ENCODE data around the gene YBEY. TPM values are rescaled to one million over a fixed set of nuclear protein-coding genes. Genes with fewer than 3 reads are reported as not detected.
A peak's percentile ranks its signal among the peaks of the same experiment; 100 is the strongest.
"Not testable (repeated sequence)": the region's sequence is repeated elsewhere in the genome, so short reads cannot be mapped to it uniquely, and the experiment has no call there.

YBEY gene, protein sequence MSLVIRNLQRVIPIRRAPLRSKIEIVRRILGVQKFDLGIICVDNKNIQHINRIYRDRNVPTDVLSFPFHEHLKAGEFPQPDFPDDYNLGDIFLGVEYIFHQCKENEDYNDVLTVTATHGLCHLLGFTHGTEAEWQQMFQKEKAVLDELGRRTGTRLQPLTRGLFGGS
- total RNA-seq (2014; rRNA removed) (38.2 and 39.0 TPM in 2 replicates), Bru-seq, nascent RNA (percentile 65 among the genes with signal in this experiment), BruChase-seq, experiment 1, labeled RNA remaining after a 6-hour chase (percentile 70 among the genes with signal in this experiment), BruChase-seq, experiment 2, labeled RNA remaining after a 2-hour chase (percentile 69 among the genes with signal in this experiment)
- long read RNA-seq, transcript YBEY-206 (5 exons, 744 nt) = major isoform, 19 of 67 reads
- long read RNA-seq, partial matches to known transcripts = 30 of 67 reads
- long read RNA-seq, other reads (novel, unspliced or antisense) = 12 of 67 reads

DNA sequence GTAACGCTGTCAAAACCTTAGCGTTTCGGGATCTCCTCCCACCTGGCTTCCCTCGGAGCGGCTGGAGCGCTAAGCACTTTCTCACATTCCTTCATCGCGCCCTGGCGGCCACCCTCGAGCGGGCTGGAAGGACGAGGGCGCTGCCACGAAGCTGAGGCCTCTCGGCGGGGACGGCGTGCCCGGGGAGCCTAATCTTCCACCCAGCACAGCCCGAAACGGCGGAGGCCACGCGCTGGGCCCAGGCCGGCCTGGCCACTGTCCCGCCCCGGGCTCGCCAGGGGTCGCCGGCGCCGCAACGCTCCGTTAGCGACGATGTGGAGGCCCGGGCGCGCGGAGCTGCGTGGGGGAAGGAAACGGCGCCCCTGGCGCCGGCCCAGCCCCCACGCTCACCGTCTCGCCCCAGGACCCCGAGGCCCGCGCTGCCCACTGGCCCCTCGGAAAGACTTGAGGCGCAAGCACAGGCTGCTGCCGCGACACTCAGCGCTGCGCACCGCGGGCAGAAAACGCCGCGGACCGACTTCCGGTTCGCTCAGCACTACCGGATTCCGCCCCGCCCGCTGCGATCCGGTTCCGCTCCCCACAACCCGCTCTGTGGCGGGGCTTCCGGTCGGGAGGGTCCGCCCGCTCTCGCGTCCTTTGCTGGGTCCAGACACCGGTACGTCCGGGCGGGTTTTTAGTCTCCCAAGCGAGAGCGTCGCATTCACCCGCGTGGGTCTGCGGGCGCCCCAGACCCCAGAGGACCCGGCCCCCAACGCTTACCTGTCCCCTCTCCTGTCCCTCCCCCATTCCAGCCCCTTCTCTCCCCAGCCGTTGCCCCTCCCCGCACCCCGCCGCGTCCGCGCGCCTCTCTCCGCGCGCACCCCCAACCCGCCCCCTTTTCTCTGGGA, at the start of gene YBEY:
Gene YBEY (plus strand): TSS at position 582 of the 887 bp plus-strand sequence. CDS start 572 bp downstream, outside the sequence.
- ChIA-PET POLR2A (ENCODE audit: unreplicated experiment) (no interaction called here), CTCF (interaction anchor here (0.6 to 1.5 kb wide), 3 partner anchors 16 to 143 kb away, joined by 3 read pairs; a partner anchor contains a TSS)
- Histone ChIP-seq H2AFZ (ENCODE audit: low read length) (peak within 1 kb of the TSS; percentile 66), H3K9me2 (replicated peaks; ENCODE audit: low read length) (no peaks in the 10 kb centered on the region), H3K36me3 (ENCODE audit: low read depth, low read length) (peaks cover 8% of the 10 kb centered on the region), H3K4me3 (ENCODE audit: low read length) (peak within 1 kb of the TSS; percentile 75), H3K4me2 (ENCODE audit: low read length) (peak within 1 kb of the TSS; percentile 84), H3K4me1 (ENCODE audit: insufficient read depth, low read length) (peaks cover 30% of the 10 kb centered on the region), H3K79me2 (ENCODE audit: low read length) (peaks cover 55% of the 10 kb centered on the region), H3K27me3 (ENCODE audit: low read length) (no peaks in the 10 kb centered on the region), H4K20me1 (ENCODE audit: low read length) (no peaks in the 10 kb centered on the region), H3K9me3 (ENCODE audit: low read length) (no peaks in the 10 kb centered on the region), H3F3A (ENCODE audit: low read length, unreplicated experiment) (no peaks in the 10 kb centered on the region), H3K9ac (ENCODE audit: low read length) (peak within 1 kb of the TSS; percentile 94), H3K27ac (ENCODE audit: low read length) (peak within 1 kb of the TSS; percentile 84)
- BruUV-seq (replicated peaks) = no TSS peak
- ATAC-seq (peak; percentile 90), DNase-seq (peak; percentile 92)
- TF ChIP-seq, protein P1, sequence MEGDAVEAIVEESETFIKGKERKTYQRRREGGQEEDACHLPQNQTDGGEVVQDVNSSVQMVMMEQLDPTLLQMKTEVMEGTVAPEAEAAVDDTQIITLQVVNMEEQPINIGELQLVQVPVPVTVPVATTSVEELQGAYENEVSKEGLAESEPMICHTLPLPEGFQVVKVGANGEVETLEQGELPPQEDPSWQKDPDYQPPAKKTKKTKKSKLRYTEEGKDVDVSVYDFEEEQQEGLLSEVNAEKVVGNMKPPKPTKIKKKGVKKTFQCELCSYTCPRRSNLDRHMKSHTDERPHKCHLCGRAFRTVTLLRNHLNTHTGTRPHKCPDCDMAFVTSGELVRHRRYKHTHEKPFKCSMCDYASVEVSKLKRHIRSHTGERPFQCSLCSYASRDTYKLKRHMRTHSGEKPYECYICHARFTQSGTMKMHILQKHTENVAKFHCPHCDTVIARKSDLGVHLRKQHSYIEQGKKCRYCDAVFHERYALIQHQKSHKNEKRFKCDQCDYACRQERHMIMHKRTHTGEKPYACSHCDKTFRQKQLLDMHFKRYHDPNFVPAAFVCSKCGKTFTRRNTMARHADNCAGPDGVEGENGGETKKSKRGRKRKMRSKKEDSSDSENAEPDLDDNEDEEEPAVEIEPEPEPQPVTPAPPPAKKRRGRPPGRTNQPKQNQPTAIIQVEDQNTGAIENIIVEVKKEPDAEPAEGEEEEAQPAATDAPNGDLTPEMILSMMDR (conservative IDR thresholded peaks at IDR 0.05; ENCODE audit: low read depth, low read length) = peak; percentile 46; the same call in 1 of the 2 replicates
- no peak for TF ChIP-seq EZH2 (IDR thresholded peaks at IDR 0.05; ENCODE audit: low read length, unreplicated experiment)
- no peak for TF ChIP-seq EZH2phosphoT487 (IDR thresholded peaks at IDR 0.05; ENCODE audit: borderline replicate concordance, low read length)
- intact Hi-C loops (cut with micrococcal nuclease) = loop anchor here (1.0 to 5.0 kb wide), 3 partner anchors 37 to 139 kb away; partner anchors contain the start of gene C21orf58

DNA sequence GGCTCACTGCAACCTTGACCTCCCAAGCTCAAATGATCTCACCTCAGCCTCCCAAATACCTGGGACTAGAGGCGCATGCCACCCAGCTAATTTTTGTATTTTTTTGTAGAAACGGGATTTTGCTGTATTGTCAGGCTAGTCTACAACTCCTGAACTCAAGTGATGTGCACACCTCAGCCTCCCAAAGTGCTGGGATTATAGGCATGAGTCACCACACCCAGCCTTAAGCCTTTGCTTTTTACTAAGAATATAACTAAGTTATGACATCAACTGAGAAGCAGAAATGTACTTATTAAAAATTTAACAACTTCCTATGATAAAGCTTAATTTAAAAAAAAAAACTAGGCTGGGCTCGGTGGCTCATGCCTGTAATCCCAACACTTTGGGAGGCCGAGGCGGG, 48.7 kb upstream of the YBEY start:
- no peaks in the 10 kb centered on the region for H4K20me1 ChIP-seq (ENCODE audit: low read length)
- no peak overlapping the region for H3K9ac ChIP-seq (ENCODE audit: low read length)
- no peaks in the 10 kb centered on the region for H3K79me2 ChIP-seq (ENCODE audit: low read length)
- no peak overlapping the region for H2AFZ ChIP-seq (ENCODE audit: low read length)
- TF ChIP-seq EZH2 (IDR thresholded peaks at IDR 0.05; ENCODE audit: low read length, unreplicated experiment) = no peak
- no peaks in the 10 kb centered on the region for H3K9me3 ChIP-seq (ENCODE audit: low read length)
- no peaks in the 10 kb centered on the region for H3K27me3 ChIP-seq (ENCODE audit: low read length)
- H3K4me1 ChIP-seq (ENCODE audit: insufficient read depth, low read length) = no peaks in the 10 kb centered on the region
- H3K4me2 ChIP-seq (ENCODE audit: low read length) = no peak overlapping the region
- H3K36me3 ChIP-seq (ENCODE audit: low read depth, low read length) = peaks cover 62% of the 10 kb centered on the region
- POLR2A ChIA-PET (ENCODE audit: unreplicated experiment) = no interaction called here
- no peaks in the 10 kb centered on the region for H3F3A ChIP-seq (ENCODE audit: low read length, unreplicated experiment)
- BruUV-seq (replicated peaks) = no TSS peak
- intact Hi-C loops (cut with micrococcal nuclease) = no loop called here
- H3K27ac ChIP-seq (ENCODE audit: low read length) = no peak overlapping the region
- H3K4me3 ChIP-seq (ENCODE audit: low read length) = no peak overlapping the region
- CTCF ChIA-PET = no interaction called here
- H3K9me2 ChIP-seq (replicated peaks; ENCODE audit: low read length) = no peaks in the 10 kb centered on the region
- DNase-seq (no peak), ATAC-seq (peak; percentile 31; the same call in 1 of the 2 replicates)

DNA sequence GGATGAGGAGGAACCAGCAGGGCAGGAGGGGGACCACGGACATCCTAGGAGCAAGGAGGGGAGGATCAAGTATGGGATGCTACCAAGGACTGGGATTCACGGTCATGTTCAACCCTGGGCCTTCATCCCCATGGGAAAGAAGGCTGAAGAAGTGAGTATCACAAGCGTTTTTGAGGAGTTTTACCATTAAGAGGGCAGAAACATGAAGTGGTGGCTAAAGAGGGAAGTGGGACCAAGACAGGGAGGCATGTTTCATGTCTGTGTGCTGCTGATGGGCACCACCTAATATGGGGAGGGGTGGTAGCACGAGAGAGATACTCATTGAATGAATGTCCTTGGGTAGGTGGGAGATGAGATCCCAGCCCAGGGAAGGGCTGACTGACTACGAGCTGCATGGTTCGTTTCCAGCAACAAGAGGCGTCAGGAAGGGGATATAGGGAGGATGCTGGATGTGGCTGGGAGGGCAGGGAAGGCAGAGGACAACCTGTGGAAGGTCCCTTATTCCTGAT, 46.3 kb upstream of the YBEY start:
- no peak for DNase-seq
- Histone ChIP-seq H3K36me3 (ENCODE audit: low read depth, low read length) (peaks cover 71% of the 10 kb centered on the region), H3K4me1 (ENCODE audit: insufficient read depth, low read length) (no peaks in the 10 kb centered on the region), H3K9me2 (replicated peaks; ENCODE audit: low read length) (no peaks in the 10 kb centered on the region), H3K27me3 (ENCODE audit: low read length) (no peaks in the 10 kb centered on the region), H3K9ac (ENCODE audit: low read length) (no peak overlapping the region), H4K20me1 (ENCODE audit: low read length) (no peaks in the 10 kb centered on the region), H3K79me2 (ENCODE audit: low read length) (no peaks in the 10 kb centered on the region), H3K27ac (ENCODE audit: low read length) (no peak overlapping the region), H3K4me2 (ENCODE audit: low read length) (no peak overlapping the region), H2AFZ (ENCODE audit: low read length) (no peak overlapping the region), H3F3A (ENCODE audit: low read length, unreplicated experiment) (no peaks in the 10 kb centered on the region), H3K9me3 (ENCODE audit: low read length) (no peaks in the 10 kb centered on the region), H3K4me3 (ENCODE audit: low read length) (no peak overlapping the region)
- CTCF ChIA-PET = no interaction called here
- no peak for ATAC-seq
- POLR2A ChIA-PET (ENCODE audit: unreplicated experiment) = no interaction called here
- intact Hi-C loops (cut with micrococcal nuclease) = no loop called here
- TF ChIP-seq EZH2phosphoT487 (IDR thresholded peaks at IDR 0.05; ENCODE audit: borderline replicate concordance, low read length) (no peak), EZH2 (IDR thresholded peaks at IDR 0.05; ENCODE audit: low read length, unreplicated experiment) (no peak)
- TF ChIP-seq, protein P1 (conservative IDR thresholded peaks at IDR 0.05; ENCODE audit: low read depth, low read length) = no peak
- BruUV-seq (replicated peaks) = no TSS peak

DNA sequence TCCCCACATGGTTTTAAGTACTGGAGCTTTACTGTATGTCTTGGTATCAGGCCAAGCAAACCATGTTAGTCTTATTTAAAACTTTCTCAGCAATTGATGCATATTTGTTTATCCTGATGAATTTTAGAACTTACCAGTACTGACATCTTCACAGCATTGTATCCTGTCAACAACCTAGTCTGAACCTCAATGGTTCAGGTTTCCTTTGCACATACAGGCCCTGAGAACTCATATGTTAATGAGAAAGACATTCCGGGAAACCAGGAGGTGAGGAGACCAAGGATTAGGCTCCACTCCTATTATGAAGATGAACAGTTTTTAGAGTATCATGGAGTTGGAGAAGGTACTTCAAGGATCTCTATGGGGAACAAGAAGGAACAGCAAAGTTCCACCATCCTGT, 44.6 kb upstream of the YBEY start:
- H3F3A ChIP-seq (ENCODE audit: low read length, unreplicated experiment); CTCF ChIA-PET; H3K4me2 ChIP-seq (ENCODE audit: low read length); H2AFZ ChIP-seq (ENCODE audit: low read length); H3K9me3 ChIP-seq (ENCODE audit: low read length); H3K27me3 ChIP-seq (ENCODE audit: low read length); H3K9me2 ChIP-seq (replicated peaks; ENCODE audit: low read length); intact Hi-C loops (cut with micrococcal nuclease); DNase-seq; H3K9ac ChIP-seq (ENCODE audit: low read length); H3K79me2 ChIP-seq (ENCODE audit: low read length); H3K4me1 ChIP-seq (ENCODE audit: insufficient read depth, low read length); ATAC-seq; H3K4me3 ChIP-seq (ENCODE audit: low read length); H3K27ac ChIP-seq (ENCODE audit: low read length); H4K20me1 ChIP-seq (ENCODE audit: low read length): not testable (repeated sequence)
- POLR2A ChIA-PET (ENCODE audit: unreplicated experiment) = interaction anchor here (0.5 kb wide), 1 partner anchor 43 kb away, joined by 3 read pairs; no protein-coding TSS in a partner anchor
- TSS peak; percentile 31 for BruUV-seq (replicated peaks)
- peaks cover 69% of the 10 kb centered on the region for H3K36me3 ChIP-seq (ENCODE audit: low read depth, low read length)

Data from PC-3 (cell line).